Fibroblast of peridontal ligament (primary cell): ENCODE measurements around the gene SPIRE1.
A peak's percentile ranks its signal among the peaks of the same experiment; 100 is the strongest.
"Not testable (repeated sequence)": the region's sequence is repeated elsewhere in the genome, so short reads cannot be mapped to it uniquely, and the experiment has no call there.

Source experiments
- DNase-seq: peaks from one replicate; pipeline ENCODE4 v3.0.0-alpha.2; 2010; ENCODE audit errors: extremely low read depth

The SPIRE1 gene

DNA sequence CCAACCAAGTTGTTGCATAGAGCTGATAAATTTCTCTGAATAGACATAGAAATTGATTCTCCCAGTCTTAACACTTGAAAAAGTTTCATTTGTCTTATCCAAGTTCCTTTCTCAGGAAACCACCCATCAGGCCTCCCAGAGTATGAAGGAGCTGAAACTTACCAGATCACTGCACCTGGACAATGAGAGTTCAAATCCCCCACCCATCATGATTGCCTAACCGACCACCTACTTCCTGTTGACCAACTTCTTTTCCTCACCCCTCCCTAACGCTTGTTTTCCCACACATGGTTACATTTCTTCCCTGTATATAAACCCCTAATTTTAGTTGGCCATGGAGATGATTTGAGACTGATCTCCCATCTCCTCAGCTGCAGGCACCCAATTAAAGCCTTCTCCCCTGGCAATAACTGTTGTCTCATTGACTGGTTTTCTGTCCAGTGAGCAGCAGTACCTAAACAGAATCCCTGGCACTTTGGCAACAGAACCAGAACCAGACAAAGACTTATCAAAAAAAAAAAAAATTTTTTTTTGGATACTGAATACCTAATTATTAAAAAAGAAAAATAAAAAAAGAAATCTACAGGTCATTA lies 103.0 kb downstream of the SPIRE1 start:
- DNase-seq, result no peak

DNA sequence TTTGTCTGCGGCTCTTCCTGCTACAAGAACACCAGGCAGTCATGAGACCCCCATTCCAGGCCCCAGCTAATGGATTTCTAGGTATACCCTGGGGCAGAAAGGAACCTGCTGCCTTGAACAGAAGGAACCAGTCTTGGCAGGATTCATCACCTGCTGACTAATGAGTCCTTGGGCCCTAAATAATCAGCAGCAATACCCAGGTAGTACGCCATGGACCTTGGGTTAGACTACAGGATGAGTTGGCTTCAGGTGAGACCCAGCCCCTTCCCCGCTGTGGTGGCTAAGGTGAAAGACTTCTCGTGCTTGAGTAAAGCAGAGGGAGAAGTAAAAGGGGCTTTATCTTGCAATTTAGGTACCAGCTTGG lies 105.0 kb downstream of the SPIRE1 start:
- DNase-seq, result no peak

DNA sequence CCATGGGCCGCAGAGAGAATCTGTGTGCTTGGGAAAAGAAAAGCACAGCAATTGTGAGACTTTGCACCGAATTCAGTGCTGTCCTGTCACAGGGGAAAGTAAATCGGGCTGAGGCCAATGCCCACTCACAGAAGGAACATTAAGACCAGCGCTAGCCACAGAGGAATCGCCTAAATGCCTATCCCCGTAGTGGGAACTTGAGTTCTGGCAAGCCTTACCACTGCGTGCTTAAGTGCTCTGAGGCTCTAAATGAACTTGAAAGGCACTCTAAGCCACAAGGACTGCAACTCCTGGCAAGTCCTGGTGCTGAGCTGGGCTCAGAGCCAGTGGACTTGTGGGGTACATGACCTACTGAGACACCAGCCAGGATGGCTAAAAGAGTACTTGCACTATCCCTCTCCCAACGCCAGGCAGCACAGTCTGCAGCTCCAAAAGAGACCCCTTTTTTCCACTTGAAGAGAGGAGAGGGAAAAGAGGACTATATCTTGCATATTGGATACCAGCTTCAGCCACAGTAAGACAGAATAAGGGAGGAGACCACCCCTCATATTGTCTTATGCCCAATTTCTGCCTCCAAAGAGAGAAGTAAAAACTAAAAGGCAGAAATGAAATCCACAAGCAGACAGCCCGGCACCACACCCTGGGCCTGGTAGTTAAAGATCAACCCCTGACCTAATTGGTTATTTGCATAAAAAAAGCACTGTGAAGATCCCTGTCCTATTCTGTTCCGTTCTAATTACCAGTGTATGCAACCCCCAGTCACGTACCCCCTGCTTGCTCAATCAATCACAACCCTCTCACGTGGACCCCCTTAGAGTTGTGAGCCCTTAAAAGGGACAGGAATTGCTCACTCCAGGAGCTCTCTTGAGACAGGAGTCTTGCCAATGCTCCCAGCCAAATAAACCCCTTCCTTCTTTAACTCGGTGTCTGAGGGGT lies 105.7 kb downstream of the SPIRE1 start:
- DNase-seq, result peak; percentile 71

DNA sequence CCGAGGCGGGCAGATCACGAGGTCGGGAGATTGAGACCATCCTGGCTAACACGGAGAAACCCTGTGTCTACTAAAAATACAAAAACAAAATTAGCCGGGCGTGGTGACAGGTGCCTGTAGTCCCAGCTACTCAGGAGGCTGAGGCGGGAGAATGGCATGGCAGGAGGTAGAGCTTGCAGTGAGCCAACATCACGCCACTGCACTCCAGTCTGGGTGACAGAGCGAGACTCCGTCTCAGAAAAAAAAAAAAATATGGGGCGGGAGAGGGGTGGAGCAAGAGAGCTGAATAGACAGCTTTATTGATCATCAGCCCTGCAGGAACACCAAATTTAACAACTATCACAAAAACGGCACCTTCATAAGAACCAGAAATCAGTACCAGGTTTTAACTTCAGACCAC lies 106.4 kb downstream of the SPIRE1 start:
- DNase-seq, result not testable (repeated sequence)

DNA sequence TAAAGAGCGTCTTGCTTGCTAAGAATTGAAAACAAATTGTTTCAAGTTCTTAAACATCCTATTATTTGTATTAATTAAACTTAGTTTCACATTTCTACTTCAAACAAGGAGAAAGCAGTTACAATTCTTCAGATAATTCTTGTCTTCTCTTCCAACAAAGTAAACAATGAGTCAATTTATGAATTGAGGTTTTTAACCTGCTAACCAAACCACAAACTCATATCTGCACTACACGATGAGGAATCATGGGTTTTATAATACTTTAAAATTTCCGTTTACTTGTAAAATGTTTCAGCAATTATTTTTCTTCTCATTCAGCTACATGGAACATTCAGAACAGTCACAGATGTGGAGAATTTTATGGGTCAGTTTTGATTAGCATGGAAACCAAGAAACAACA lies 114.2 kb downstream of the SPIRE1 start:
- peak; percentile 7 for DNase-seq

DNA sequence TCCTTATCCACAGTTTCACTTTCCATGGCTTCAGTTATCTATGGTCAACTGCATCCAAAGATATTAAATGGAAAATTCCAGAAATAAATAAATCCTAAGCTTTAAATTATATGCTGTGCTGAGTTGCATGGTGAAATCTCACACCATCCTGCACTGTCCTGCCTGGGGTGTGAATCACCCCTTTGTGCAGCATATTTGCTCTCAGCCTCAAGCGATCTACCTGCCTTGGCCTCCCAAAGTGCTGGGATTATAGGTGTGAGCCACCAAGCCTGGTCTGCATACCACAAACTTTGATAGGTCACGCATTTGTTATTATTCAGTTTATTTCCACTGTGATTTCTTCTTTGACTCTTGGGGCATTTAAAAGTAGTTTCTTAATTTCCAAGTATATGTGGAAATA lies 117.2 kb downstream of the SPIRE1 start:
- no peak for DNase-seq

DNA sequence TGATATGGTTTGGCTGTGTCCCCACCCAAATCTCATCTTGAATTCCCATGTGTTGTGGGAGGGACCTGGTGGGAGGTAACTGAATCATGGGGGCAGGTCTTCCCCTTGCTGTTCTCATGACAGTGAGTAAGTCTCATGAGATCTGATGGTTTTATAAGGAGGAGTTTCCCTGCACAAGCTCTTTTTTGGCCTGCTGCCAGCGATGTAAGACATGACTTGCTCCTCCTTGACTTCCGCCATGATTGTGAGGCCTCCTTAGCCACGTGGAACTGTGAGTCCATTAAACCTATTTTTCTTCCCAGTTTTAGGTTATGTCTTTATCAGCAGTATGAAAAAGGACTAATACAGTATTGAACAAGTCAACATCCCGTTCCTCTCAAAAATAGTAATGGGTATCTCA lies 118.7 kb downstream of the SPIRE1 start:
- DNase-seq, result not testable (repeated sequence)

DNA sequence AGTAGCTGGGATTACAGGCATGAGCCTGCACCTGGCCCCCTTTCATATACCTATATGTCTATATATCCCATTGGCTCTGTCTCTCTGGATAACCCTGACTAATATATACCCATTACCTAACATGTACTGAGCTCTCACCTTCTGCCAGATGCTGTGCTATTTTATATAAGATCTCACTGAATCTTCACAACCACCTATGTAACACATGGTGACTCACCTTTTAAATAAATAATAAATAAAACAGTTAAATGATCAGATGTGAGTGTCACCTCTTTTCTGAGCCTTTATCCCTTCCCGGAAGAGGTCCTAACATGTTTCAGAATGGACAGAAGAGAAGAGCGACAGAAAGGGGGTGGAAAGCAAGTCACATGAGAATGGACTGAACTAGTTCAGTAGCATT lies 123.1 kb downstream of the SPIRE1 start:
- DNase-seq, result no peak

DNA sequence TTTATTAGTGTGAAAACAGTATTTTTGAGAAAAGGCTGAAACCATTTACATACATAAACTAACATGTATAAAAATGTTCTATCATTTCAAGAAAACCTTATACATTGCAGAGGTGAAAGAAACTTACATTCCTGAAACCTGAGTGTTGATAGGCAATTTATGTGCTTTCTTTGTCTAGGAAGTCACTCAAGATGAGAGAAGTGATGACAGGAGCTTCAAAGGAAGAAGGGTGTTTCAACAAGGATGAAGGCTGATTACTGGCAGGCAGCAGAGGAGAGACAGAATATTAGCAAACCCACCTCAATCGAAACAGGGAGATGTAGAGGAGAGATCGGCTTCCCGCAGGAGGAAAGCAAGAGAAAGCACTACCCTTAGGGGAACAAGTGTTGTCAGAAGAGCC lies 125.2 kb downstream of the SPIRE1 start:
- no peak for DNase-seq

DNA sequence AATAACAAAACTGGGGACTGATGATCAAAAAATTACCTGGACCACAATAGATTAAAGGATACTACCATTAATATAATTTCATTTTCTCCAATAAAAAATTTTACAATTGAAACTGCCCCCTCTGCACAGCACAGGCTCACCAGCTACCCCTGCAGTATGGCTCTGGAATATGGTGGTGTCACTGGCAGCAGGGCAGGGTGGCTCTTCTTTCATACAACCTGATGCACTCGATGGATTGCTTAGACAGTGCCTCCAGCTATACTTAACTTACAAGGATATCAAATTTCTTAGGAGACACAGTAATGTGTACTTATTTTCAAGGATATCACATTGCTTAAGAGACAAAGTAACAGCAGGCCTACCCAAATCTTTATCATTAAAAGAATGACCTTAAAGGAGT lies 126.2 kb downstream of the SPIRE1 start:
- DNase-seq, result no peak

DNA sequence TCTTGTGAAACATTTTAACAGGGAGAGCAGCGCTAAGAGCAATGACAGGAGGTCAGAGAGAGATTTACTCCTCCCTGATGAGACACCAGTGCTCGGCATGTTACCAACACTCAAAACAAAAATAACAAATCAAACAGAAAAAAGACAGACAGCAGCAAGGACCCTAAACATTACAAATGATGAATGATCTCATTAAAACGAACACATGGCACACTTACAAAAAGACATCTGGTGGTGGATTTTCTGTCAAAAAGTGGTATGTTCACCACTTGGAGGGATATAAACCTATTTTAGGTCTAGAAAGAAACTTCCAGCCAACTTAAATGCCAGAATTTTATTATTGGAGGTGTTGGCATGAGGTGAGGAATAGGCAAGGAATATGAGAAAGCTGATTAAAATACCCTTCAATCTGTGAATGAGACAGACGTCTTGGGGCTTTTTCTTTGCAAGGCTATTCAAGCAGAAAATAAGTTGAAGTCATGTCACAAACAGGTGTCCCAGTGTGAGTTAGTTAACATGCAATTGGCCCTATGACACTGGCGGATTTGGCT lies 137.4 kb downstream of the SPIRE1 start:
- no peak for DNase-seq

DNA sequence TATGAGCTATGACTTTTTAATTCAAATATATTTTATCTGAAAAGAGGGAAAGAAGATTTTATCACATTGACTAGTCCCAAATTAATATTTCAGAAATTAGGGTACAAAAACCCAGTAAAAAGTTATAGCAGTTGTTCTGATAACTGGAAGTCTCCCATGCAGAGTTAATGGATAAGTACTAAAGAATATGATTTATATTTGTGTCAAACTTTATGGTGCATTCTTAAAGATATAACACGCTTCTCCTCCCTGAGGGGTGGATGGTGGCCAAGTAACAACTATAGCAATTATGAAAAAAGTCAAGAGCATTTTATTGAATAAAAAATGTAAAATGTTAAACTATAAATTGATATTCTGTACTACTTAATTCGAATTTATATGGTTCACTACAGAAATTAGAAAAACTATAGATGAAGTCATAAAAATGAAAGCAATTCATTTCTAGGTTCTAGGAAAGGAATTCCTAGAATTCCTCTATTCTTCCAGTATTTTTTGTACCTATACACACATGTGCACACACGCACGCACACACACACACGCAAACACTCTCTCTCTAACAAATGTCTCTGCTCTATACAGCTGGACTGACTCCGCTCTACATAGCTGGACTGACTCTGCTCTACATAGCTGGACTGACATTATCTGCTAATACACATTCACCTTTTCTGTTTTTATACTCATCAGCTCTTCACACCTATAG lies 138.9 kb downstream of the SPIRE1 start:
- no peak for DNase-seq

DNA sequence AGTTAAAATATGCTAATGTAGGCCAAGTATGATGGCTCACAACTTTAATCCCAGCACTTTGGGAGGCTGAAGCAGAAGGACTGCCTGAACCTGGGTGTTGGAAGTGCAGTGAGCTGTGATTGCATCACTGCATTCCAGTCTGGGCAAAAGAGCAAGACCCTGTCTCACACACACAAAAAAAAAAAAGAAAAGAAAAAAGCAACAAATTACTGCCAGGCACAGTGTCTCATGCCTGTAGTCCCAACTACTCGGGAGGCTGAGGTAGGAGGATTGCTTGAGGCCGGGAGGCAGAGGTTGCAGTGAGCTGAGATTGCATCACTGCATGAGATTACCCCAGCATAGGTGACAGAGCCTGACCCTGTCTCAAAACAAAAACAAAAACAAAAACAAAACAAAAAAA lies 139.6 kb downstream of the SPIRE1 start:
- peak; percentile 18 for DNase-seq

DNA sequence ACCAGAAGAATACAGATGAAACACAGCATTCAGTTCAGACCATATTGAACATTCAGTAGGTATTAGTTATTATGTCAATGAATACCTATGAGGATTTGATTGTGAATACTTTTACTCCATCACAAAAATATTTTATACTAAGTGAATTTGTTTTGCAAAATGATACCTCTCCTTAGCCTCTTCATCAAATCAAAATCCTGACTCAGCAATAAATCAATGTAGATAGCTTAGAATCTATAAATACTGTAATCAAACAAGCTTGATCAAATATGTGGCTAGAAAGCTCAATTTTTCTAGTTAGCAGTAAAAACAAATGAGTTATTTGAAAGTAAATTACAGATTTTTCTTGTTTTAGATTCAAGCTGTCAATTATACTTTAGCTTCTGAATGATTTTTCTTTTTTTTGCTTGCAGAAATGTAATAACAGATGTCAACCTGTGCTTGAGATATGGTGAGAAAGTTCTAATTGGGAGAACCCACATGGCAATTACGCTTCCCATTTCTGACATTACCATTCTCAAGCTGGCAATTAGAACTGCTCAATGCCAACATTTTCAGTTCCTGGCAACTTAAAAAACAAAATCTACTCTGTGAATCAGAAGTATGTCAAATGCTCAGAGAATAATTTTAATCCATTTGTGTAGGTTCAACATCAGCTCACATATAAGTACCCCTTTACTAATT lies 140.6 kb downstream of the SPIRE1 start:
- no peak for DNase-seq

DNA sequence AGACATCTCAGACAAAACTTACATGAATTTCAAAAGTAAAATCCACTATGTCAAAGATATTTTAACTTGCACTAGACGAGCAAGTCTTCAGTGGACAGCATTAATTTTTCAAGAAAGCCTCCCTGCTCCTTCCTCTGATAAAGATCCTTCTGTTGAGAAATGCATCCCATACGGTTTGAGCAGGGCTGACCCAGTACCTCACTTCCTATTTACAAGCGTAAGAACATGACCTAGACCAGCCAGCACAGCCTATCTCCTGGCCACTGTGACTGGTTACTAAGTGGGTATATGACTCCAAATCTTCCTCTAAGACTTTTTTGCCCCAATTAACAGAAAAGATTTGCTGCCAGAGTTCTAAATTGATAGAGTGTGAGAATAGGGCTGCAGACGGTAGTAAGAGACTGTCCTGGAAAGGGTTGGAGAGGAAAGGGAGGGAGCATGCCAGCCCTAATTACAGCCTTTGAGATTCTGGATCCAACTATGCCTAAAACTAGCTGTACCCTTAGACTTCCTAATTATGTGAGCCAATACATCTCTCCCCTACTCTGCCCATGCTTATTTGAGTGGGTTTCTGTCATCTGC lies 141.8 kb downstream of the SPIRE1 start:
- DNase-seq, result no peak

DNA sequence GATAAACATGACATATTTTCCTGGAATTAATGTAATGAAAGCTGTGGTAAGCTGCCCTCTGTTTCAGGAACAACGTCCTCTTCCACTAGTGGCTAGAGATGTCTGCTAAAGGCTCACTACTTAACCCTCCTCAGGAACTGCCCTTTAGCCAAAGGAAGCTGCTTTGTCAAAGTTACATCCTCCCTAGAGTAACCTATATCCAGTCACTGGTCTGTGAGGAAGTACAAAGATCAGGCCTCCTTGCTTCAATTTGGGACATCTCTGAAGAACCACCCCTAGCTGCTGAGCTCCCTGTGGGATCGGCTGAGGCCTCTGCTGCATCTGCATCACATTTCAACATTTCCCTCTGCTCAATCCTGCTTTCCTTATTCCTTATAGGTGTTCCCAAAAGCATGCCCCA lies 142.4 kb downstream of the SPIRE1 start:
- no peak for DNase-seq

DNA sequence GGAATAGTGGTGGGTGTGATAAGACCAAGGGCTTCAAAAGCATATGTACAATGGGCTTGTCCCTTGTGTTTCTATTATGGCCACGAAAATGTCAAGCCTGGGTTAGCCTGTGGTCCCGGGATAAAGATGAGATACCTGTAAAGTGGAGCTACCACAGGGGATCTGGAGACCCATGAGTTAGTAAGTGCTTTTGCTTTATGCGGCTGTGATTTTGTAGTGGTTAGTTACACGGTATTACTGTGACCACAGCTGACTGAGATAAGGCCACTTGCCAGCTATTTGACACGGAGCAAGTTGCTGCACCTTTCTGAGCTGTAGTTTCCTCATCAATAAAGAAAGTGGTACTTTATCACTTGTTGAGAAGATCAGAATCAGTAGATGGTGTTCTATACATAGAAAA lies 150.9 kb downstream of the SPIRE1 start:
- no peak for DNase-seq

DNA sequence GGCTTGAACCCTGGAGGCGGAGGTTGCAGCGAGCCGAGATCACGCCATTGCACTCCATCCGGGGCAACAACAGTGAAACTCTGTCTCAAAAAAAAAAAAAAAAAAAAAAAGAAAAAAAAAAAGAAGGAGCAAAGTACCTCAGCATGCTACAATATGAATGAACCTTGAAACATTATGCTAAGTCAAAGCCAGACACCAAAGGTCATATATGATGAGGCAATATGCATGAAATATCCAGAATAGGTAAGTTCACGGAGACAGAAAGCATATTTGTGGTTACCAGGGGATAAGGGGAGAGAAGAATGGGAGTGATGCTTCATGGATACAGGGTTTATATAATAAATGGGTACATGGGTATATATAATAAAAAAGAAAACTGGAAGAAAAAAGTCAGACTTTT lies 156.9 kb downstream of the SPIRE1 start:
- no peak for DNase-seq

DNA sequence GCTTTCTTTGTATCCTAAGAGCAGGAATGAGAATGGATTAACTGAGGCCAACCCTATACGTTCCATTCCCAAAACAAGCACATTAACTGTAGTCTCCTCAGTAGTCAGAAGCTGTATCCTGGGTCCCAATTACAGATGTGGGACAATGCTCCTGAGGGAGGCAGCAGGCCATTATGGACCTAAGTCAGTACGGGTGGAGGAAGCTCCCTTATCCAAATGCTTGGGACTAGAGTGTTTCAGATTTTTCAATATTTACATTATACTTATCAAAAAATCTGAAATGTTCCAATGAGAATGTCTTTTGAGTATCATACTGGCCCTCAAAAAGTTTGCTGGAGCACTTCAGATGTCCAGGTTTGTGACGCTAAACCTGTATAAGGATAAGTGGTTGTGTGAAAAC lies 160.1 kb downstream of the SPIRE1 start:
- no peak for DNase-seq

DNA sequence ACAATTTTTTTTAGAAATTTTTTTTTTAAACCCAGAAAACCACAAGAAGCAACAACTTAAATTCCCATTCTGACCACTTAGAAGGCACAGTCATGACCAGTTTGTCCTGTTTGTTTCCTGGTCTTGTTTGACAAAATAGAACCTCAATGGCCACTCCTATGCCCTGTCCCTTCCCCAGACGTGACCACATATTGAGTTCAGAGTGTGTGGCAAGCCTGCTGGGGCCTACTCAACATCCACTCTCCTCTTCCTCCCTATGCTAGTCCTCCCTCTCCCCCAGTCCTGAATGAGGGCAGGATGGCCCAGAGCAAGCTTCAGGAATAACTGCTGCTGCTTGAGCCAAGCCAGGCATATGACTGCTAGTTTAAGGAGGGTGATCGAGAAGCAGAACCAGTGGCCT lies 160.6 kb downstream of the SPIRE1 start:
- no peak for DNase-seq

DNA sequence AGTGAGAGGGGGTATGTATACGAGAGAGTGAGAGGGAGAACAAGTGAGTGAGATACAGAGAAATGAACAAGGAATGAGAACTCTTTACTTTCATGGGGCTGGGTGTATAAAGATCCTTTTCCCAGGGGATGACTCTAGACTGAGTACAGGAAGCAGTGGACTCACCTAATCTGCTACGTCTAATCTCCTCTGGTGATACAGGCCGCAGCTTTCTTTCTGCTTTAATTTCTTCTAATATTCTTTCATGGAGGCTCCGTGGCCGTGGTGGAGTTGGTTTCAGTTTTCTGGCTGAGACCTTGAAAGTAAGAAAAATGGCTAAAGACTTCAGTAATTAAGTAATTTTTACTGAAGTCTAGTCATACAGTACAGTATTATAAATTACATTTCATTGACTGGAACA lies 165.0 kb downstream of the SPIRE1 start:
- DNase-seq, result no peak
